HCT116 (cell line): Measurements from ENCODE around the gene UQCRH. TPM values are rescaled to one million over a fixed set of nuclear protein-coding genes. Genes with fewer than 3 reads are reported as not detected.
"Not testable (repeated sequence)": the region's sequence is repeated elsewhere in the genome, so short reads cannot be mapped to it uniquely, and the experiment has no call there.

Source experiments
- ATAC-seq: fragments of 200-7000 bp; cut with Tn5 transposase; 2 replicates; pipeline ENCODE4 v1.9.1; 2020; ENCODE audit warnings: mild to moderate bottlenecking, moderate library complexity
- BruUV-seq: library from RNA; stranded (reverse); fragments of 400-500 nt; replicated peaks from 2 replicates; lab custom pipeline; 2021; lab: Mats Ljungman, UMichigan
- CTCF ChIA-PET: fragments of 300-600 bp; sonication (Branson Sonifier 250); formaldehyde crosslinking; loops from one replicate; lab custom pipeline; 2021; ENCODE audit warnings: antibody characterized with exemption; lab: Charles Lee
- POLR2A ChIA-PET: fragments of 300-600, 350-600 bp; sonication (Branson Sonifier 250); formaldehyde crosslinking; loops from one replicate; lab custom pipeline; 2021; ENCODE audit warnings: antibody characterized with exemption; lab: Charles Lee
- RAD21 ChIA-PET, 2 experiments: fragments of 300-600 bp; sonication (Branson Sonifier 250); formaldehyde crosslinking; loops; one replicate each; lab custom pipeline; 2023; ENCODE audit warnings: low total read pairs in 2 of 2; ENCODE audit not compliant: uncharacterized antibody in 2 of 2, unreplicated experiment in 2 of 2, low non-redundant PET in 1 of 2; lab: Charles Lee
- DNase-seq: peaks from one replicate; pipeline ENCODE4 v3.0.0-alpha.2; 2010; ENCODE audit warnings: low read depth, low spot score
- H2AFZ ChIP-seq: fragments of 200-600 bp; shearing (Covaris generic), sonication (generic); 2 replicates; pipeline ENCODE4 v1.6.1; 2017; ENCODE audit warnings: low read depth, mixed run types, mixed read lengths, antibody characterized with exemption, low read length; ENCODE audit not compliant: poor library complexity, severe bottlenecking
- H3K27ac ChIP-seq: 2 replicates; pipeline ENCODE4 v1.5.1; 2012; ENCODE audit warnings: low read depth, low read length
- H3K27me3 ChIP-seq: fragments of 200-600 bp; sonication (generic); 2 replicates; pipeline ENCODE4 v1.6.1; 2016; ENCODE audit warnings: mixed run types, low read length, mixed read lengths; ENCODE audit not compliant: insufficient read depth
- H3K36me3 ChIP-seq, 2 experiments: fragments of 200-500 bp in 1 of 2; fragments of 200-600 bp in 1 of 2; sonication (Bioruptor generic) in 1 of 2; sonication (generic) in 1 of 2; 2 replicates each; pipeline versions ENCODE4 v1.5.1 to v1.6.1; 2014 to 2016; ENCODE audit warnings: low read length in 2 of 2, inconsistent platforms in 1 of 2, mixed read lengths in 1 of 2, mixed run types in 1 of 2; ENCODE audit not compliant: insufficient read depth in 2 of 2, control insufficient read depth in 1 of 2
- H3K4me1 ChIP-seq, 2 experiments: fragments of 200-600 bp in 1 of 2; sonication (generic) in 1 of 2; 2 replicates each; pipeline versions ENCODE4 v1.5.1 to v1.6.1; 2012 to 2017; ENCODE audit warnings: low read length in 2 of 2, inconsistent platforms in 1 of 2, mild to moderate bottlenecking in 1 of 2, mixed read lengths in 1 of 2, mixed run types in 1 of 2, moderate library complexity in 1 of 2; ENCODE audit not compliant: insufficient read depth in 2 of 2, control insufficient read depth in 1 of 2
- H3K4me2 ChIP-seq: fragments of 200-600 bp; sonication (generic); 2 replicates; pipeline ENCODE4 v1.6.1; 2017; ENCODE audit warnings: mixed run types, low read length, mixed read lengths
- H3K4me3 ChIP-seq, 2 experiments: fragments of 200-600 bp in 1 of 2; sonication (generic) in 1 of 2; replicated peaks in 1 of 2; 2 replicates each; pipeline ENCODE4 v1.5.1; 2011 to 2016; ENCODE audit warnings: low read length in 2 of 2, control low read depth in 1 of 2, low read depth in 1 of 2, mild to moderate bottlenecking in 1 of 2, mixed read lengths in 1 of 2, mixed run types in 1 of 2
- H3K79me2 ChIP-seq: fragments of 200-600 bp; sonication (generic); 2 replicates; pipeline ENCODE4 v1.6.1; 2017; ENCODE audit warnings: mild to moderate bottlenecking, mixed run types, low read length, moderate library complexity, mixed read lengths; ENCODE audit not compliant: insufficient read depth
- H3K9ac ChIP-seq: fragments of 200-600 bp; sonication (generic); 2 replicates; pipeline ENCODE4 v1.6.1; 2016; ENCODE audit warnings: low read length, mixed read lengths
- H3K9me2 ChIP-seq: fragments of 200-600 bp; sonication (generic), shearing (Covaris generic); 2 replicates; pipeline ENCODE4 v1.6.1; 2017; ENCODE audit warnings: mixed run types, mild to moderate bottlenecking, moderate library complexity; ENCODE audit not compliant: insufficient read depth
- H3K9me3 ChIP-seq, 2 experiments: fragments of 200-500 bp in 1 of 2; fragments of 200-600 bp in 1 of 2; sonication (Bioruptor generic) in 1 of 2; sonication (generic) in 1 of 2; 2 replicates each; pipeline ENCODE4 v1.6.1; 2014 to 2017; ENCODE audit warnings: low read length in 2 of 2, mixed read lengths in 2 of 2, inconsistent platforms in 1 of 2, low read depth in 1 of 2, mild to moderate bottlenecking in 1 of 2, mixed run types in 1 of 2, moderate library complexity in 1 of 2; ENCODE audit not compliant: control insufficient read depth in 1 of 2, insufficient read depth in 1 of 2
- H4K20me1 ChIP-seq: fragments of 200-600 bp; sonication (generic), shearing (Covaris generic); 2 replicates; pipeline ENCODE4 v1.6.1; 2017; ENCODE audit warnings: mixed run types, mild to moderate bottlenecking, moderate library complexity; ENCODE audit not compliant: insufficient read depth
- CTCF ChIP-seq, 3 experiments: fragments of 200-600 bp in 1 of 3; sonication (generic) in 1 of 3; IDR thresholded peaks in 2 of 3; conservative IDR thresholded peaks in 1 of 3; 2 replicates each; pipeline ENCODE4 v1.5.1; 2012 to 2017; ENCODE audit warnings: low read depth in 2 of 3, low read length in 2 of 3, antibody characterized with exemption in 1 of 3, borderline replicate concordance in 1 of 3, control low read depth in 1 of 3, mild to moderate bottlenecking in 1 of 3, mixed read lengths in 1 of 3, mixed run types in 1 of 3, moderate library complexity in 1 of 3; ENCODE audit not compliant: insufficient read depth in 1 of 3
- EZH2phosphoT487 ChIP-seq: fragments of 200-600 bp; IDR thresholded peaks from 2 replicates; pipeline ENCODE4 v1.6.1; 2018; ENCODE audit warnings: antibody characterized with exemption, borderline replicate concordance
- RAD21 ChIP-seq: IDR thresholded peaks from 2 replicates; pipeline ENCODE4 v1.6.1; 2012; ENCODE audit warnings: low read depth, mild to moderate bottlenecking
- intact Hi-C: fragments of 100-400 bp; cut with micrococcal nuclease; formaldehyde crosslinking; loops from 2 replicates; pipeline ENCODE4 v1.10.0; 2022
- total RNA-seq: library from RNA; stranded (reverse); gene quantifications from one replicate; pipeline ENCODE4 v1.2.1, GENCODE V29; 2021; ENCODE audit not compliant: unreplicated experiment

Gene UQCRH
- total RNA-seq, 1 experiment from 2014 or later, result 514 TPM

- BruUV-seq, CTCF ChIA-PET: not testable (repeated sequence)
These were observed 28.5 kb downstream of the UQCRH start for GRCh38 chr1:46331786-46332540.

GRCh38 chr1:46333300-46334029, 30.0 kb downstream of the UQCRH start:
- Histone ChIP-seq H3K4me3 (no peak overlapping the region), H3K9me2 (no peaks in the 10 kb centered on the region), H3K4me2 (no peak overlapping the region), H4K20me1 (no peaks in the 10 kb centered on the region), H3K9me3 (no peaks in the 10 kb centered on the region), H3K9ac (no peak overlapping the region), H3K79me2 (no peaks in the 10 kb centered on the region), H3K27ac (no peak overlapping the region), H3K27me3 (no peaks in the 10 kb centered on the region), H2AFZ (peak overlapping the region; percentile 34), H3K36me3 (no peaks in the 10 kb centered on the region), H3K4me1 (peaks cover under 1 to 14% of the 10 kb centered on the region in 2 experiments)
- TF ChIP-seq CTCF (IDR thresholded peaks at IDR 0.05 in 2 of 3, conservative IDR thresholded peaks at IDR 0.05 in 1 of 3; ENCODE audit: borderline replicate concordance in 1 of 3, insufficient read depth in 1 of 3, low read depth in 2 of 3, low read length in 2 of 3), result peak; percentile 48 to 78 (median 56)
- peak; percentile 77 for TF ChIP-seq RAD21
- no peak for TF ChIP-seq EZH2phosphoT487
- DNase-seq, result peak; percentile 65
- no TSS peak for BruUV-seq
- POLR2A ChIA-PET, result interaction anchor here (0.5 to 1.3 kb wide), 5 partner anchors 9 to 38 kb away, joined by 3 to 6 read pairs (median 3); partner anchors contain the start of genes LRRC41 and UQCRH
- CTCF ChIA-PET, result interaction anchor here (0.6 to 1.9 kb wide), 10 partner anchors 9 to 215 kb away, joined by 3 to 35 read pairs (median 4); no protein-coding TSS in a partner anchor
- peak; percentile 97 for ATAC-seq
- RAD21 ChIA-PET, result interaction anchor here (0.6 to 1.2 kb wide), 4 partner anchors 14 to 371 kb away, joined by 3 to 4 read pairs (median 4); no protein-coding TSS in a partner anchor
- intact Hi-C loops, result no loop called here

More at GRCh38 chr1:46331786-46332540, 28.5 kb downstream of the UQCRH start:
- H3K9me3 ChIP-seq, H3K9ac ChIP-seq, H3K27me3 ChIP-seq, H3K4me1 ChIP-seq, H3K79me2 ChIP-seq, H3K4me2 ChIP-seq, H3K36me3 ChIP-seq, H2AFZ ChIP-seq, ATAC-seq, DNase-seq, H4K20me1 ChIP-seq, POLR2A ChIA-PET, H3K27ac ChIP-seq, RAD21 ChIA-PET, H3K9me2 ChIP-seq, H3K4me3 ChIP-seq, intact Hi-C loops: not testable (repeated sequence)
